NCI-H146 (cell line): Measurements from ENCODE around the gene CENPC.
"Not testable (repeated sequence)": the region's sequence is repeated elsewhere in the genome, so short reads cannot be mapped to it uniquely, and the experiment has no call there.

Experiments
- DNase-seq: peaks from one replicate; lab custom pipeline; 2025; lab: John Stamatoyannopoulos, UW

The CENPC gene

GRCh38 chr4:67470871-67471270 lies 74.4 kb downstream of the CENPC start:
- no peak for DNase-seq

- DNase-seq, result no peak
These were observed 76.5 kb downstream of the CENPC start for GRCh38 chr4:67468830-67469229.

GRCh38 chr4:67466751-67467150 lies 78.6 kb downstream of the CENPC start:
- DNase-seq, result no peak

GRCh38 chr4:67465763-67466052 lies 79.6 kb downstream of the CENPC start:
- DNase-seq, result no peak

- no peak for DNase-seq
These were observed 80.1 kb downstream of the CENPC start for GRCh38 chr4:67465032-67465762.

GRCh38 chr4:67460574-67460973 lies 84.7 kb downstream of the CENPC start:
- no peak for DNase-seq

GRCh38 chr4:67459164-67459563 lies 86.1 kb downstream of the CENPC start:
- no peak for DNase-seq

- DNase-seq, result no peak
These were observed 88.6 kb downstream of the CENPC start for GRCh38 chr4:67456577-67457196.

GRCh38 chr4:67452846-67453205 lies 92.5 kb downstream of the CENPC start:
- DNase-seq, result not testable (repeated sequence)

GRCh38 chr4:67452100-67452845 lies 93.0 kb downstream of the CENPC start:
- no peak for DNase-seq

GRCh38 chr4:67451464-67451863 lies 93.8 kb downstream of the CENPC start:
- DNase-seq, result no peak

- no peak for DNase-seq
These were observed 96.7 kb downstream of the CENPC start for GRCh38 chr4:67448621-67449020.

GRCh38 chr4:67447873-67448272 lies 97.4 kb downstream of the CENPC start:
- no peak for DNase-seq

- DNase-seq, result no peak
These were observed 98.5 kb downstream of the CENPC start for GRCh38 chr4:67446811-67447210.

GRCh38 chr4:67445881-67446280 lies 99.4 kb downstream of the CENPC start:
- not testable (repeated sequence) for DNase-seq

GRCh38 chr4:67438975-67439374 lies 106.3 kb downstream of the CENPC start:
- DNase-seq, result no peak

GRCh38 chr4:67437974-67438713 lies 107.2 kb downstream of the CENPC start:
- DNase-seq, result no peak

GRCh38 chr4:67436742-67437141 lies 108.6 kb downstream of the CENPC start:
- DNase-seq, result no peak

- no peak for DNase-seq
These were observed 114.3 kb downstream of the CENPC start for GRCh38 chr4:67430989-67431388.

GRCh38 chr4:67428819-67429218 lies 116.5 kb downstream of the CENPC start:
- DNase-seq, result no peak
